HG03045 (cell line): Measurements from ENCODE around the gene CCDC85A.
"Not testable (repeated sequence)": the region's sequence is repeated elsewhere in the genome, so short reads cannot be mapped to it uniquely, and the experiment has no call there.

Source experiments
- ATAC-seq: cut with Tn5 transposase; IDR thresholded peaks from one replicate; pipeline ENCODE4 v1.9.1; 2021; ENCODE audit warnings: mild to moderate bottlenecking, moderate library complexity; ENCODE audit not compliant: unreplicated experiment

CCDC85A gene

DNA sequence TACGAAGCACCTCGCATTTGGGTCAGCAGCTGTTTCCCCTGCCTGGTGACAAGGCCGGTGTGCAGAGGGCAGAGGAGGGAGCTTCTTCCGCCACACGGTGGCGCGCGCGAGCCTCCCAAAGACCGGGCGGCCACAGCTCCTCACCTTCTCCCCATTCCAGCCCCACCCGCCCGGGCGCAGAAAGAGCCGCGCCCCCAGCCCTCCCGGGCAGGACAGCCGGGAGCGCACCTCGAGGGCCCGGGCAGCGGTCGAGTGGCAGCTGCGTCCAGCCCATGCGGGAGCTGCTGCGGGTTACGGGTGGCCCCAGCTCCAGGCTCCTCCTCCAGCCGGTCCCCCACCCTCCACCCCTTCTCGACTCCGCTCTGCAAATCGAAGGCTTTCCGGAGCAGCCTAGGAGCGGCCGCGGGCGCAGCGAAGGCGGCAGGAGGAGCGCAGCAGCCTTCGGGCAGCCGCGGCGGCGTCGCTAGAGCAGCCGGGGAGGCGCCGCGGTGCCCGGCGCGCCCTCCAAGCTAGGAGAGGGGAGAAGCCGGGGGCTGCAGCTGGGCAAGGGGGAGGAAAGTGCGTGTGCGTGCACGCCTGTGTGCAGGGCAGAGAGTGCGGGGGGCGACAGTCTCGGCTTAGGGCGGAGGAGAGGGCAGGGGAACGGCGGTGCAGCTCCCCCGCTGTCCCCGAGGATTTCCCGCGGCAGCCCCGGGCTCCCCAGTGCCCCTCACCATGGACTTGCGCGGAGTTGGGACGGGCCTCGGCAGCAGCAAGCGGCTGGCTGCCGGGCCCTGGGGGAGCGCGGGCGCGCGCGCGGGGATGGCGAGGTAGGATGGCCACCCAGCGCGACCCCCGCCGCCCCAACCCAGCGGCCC is at the start of gene CCDC85A:
Gene CCDC85A, plus strand, starts transcription at position 348 of the 857 bp plus-strand sequence. CDS start 635 bp downstream, outside the sequence.
- ATAC-seq: peak; percentile 94

DNA sequence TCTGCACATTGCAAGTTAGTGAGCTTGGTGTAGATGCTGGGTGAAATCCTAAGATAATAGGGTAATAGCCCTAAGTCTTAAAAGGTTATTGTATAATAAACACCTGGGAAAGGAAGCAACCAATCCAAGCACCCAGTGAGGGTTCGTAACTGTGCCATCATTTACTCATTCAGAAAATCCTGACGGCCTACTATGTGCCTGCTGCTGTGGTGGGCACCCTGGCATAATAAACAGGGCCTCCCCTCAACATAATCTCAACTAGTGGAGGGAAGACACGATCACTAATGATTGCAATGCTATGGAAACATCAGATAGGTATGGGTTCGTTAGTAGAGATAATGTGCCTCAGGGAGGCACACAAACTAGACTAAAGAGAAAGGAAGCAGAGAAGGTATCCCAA is 48.9 kb upstream of the CCDC85A start:
- ATAC-seq: no peak

DNA sequence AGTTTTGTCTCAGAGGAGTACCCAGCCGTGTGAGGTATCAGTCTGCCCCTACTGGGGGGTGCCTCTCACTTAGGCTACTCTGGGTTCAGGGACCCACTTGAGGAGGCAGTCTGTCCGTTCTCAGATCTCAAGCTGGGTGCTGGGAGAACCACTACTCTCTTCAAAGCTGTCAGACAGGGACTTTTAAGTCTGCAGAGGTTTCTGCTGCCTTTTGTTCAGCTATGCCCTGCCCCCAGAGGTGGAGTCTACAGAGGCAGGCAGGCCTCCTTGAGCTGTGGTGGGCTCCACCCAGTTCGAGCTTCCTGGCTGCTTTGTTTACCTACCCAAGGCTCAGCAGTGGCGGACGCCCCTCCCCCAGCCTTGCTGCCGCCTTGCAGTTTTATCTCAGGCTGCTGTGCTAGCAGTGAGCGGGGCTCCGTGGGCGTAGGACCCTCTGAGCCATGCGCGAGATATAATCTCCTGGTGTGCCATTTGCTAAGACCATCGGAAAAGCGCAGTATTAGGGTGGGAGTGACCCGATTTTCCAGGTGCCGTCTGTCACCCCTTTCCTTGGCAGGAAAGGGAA is 41.2 kb upstream of the CCDC85A start:
- not testable (repeated sequence) for ATAC-seq

DNA sequence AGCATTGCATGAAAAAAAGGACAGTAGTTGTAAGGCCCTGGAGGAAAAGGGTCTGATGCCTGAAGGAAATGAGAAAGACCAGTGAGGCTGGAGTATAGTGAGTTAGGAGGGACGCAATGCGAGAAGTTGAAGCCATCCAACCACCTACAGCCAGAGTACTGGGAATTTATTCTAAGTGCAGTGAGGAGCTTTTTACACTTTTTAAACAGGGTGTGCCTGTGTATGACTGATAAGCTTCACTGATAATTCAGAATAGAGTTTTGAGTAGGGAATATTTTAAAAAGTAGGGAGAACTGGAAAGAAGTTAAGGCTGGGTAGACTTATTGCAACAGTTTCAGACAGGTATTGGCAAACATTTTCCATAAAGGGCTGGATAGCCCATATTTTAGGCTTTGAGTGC is 35.9 kb upstream of the CCDC85A start:
- ATAC-seq: no peak

DNA sequence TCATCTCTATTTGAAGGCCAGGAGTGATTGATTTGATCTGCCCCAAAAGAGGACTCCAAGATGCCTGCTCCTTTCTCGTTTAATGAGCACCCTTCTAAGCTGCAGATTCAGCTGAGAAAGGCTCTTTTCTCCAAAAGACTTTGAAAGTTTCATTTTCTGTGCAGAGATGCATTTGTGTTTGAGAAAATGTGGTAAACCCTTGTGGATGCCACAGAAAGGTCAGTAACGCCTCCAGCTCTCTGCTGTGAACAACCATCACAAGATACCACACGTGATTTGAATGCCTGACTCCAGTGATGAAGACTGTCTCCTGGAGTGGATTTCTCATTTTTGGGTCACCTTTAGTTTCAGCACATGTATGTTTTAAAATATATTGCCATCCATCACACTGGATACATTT is 35.0 kb upstream of the CCDC85A start:
- no peak for ATAC-seq

DNA sequence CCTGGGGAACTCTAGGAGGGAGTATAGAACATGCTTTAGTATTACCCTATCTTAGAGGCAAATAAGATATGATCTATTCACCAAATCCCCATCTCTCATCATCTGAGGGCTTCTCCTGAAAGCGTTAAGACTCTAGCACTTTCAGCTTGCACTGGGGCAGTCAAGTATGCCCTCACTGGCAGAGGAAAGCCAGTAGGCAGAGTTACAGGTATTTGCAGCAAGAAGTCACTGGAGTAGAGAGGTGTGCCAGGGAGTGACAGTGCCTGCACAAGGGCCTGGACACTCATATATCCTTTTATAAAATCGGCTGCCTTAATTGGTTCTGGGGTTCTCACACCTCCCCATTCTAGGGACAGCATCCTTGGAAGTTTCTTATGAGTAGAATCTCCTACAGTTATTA is 31.9 kb upstream of the CCDC85A start:
- ATAC-seq: no peak

DNA sequence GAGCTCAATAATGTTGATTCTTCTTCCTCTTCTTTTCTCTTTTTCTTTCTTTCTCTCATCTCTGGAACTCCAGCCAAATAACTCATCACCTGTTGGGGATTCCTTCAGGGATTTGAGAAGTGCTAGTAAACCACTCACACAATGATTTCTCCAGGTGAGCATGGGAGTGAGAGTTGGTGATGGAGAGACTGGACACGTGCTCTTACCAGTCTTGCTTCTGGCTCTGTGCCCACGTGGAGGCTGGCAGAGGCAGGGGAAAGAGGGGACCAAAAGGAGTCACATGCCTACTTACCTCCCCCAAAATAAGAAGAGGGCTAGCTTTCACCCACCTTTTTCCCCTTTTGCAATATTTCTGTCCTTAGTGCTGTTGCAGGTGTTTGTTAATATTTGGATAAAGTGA is 28.6 kb upstream of the CCDC85A start:
- no peak for ATAC-seq

DNA sequence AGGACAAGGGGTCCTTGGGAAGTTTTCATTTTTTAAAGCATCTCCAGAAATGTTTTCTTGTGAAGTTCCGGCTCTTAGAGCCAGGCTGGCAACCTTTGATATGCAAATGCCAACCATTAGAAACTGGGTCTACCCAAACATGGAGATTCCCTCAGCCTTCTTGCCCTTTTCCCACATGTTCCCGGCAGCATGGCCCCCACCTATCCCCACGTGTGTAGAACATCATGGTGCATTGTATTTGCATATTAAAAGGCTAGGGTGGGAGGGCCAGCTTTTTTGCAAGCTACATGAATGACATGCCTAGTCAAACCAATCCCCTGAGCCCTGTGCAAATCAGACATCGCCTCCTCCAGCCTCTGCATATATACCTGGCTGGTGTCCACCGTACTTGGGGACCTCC is 23.9 kb upstream of the CCDC85A start:
- not testable (repeated sequence) for ATAC-seq

DNA sequence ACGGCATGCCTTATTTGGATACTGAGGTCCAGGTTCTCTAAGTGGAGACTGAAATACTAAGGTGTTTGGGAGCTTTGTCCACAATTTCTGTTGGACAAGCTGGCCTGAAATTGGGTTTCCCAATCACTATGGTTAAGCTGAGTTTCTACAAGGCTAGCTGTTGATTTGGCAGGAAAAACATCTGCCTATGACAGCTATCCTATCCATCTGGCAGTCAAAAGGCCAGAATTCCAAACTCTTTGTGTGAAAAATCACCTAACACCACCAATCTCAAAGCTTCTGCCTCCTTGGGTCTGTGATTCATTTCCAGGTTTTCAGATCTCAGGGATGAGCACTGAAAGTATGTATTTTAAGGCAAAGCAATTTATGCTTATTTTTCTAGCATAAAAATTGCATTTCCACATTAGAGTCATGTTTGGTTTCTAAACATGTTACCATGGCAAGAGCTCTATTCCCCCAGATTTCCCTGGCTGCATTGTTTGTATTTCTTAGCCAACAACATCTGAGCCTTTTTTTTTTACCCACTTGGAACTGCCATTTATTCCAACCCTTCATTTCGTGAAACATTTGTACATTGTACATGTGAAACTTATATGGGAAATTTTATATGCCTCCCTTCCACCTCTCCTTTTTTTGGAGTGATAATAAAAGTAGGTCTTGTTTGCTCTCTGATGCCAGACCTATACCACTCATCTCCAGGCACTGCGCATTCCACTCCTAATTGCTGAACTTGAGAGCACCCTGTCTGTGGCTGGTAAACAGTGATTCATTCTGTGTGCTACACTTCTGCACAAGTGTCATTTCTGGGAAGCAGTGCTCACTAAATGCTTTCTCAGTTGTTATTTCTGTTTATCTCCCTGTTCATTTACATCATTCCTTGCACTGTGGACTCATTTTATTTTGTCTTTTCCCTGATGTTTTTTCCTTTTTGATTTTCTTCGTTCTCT is 15.9 kb upstream of the CCDC85A start:
- ATAC-seq: no peak

DNA sequence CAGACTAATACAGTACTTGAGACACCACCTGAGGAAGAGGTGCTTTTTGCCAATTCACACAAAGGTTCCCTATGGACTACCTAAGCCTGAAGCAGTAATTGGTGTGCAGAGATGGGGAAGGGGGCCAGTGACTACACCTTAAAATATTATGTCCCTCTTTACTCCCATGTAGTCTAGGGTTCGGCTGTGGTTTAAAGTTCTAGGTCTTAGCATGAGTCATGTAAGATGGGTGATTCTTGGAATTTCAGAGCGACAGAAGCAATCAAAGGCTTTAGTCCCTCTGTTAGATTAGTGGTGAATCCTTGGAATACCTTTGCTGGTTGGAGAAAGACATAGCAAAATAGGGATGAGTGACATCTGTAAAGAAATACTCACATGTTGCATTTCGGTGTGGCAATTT is 14.3 kb upstream of the CCDC85A start:
- no peak for ATAC-seq

DNA sequence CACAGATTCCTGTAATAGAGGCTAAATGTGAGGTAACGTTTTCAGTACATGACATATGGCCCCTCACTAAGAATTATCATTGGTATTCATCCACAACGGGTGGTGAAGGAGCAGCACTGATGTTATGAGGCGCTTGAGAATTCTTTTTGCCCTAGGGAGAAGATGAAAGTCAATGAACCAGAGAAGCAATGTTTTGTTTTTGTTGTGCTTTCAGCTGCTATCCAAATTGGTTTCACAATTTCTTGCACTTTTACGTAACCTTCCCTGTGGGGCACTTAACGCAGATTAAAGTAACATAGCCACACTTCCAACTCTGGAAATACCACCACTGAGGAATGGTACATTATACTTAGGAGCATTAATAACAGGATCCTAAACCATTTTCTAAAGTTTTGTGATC is 13.3 kb upstream of the CCDC85A start:
- no peak for ATAC-seq

DNA sequence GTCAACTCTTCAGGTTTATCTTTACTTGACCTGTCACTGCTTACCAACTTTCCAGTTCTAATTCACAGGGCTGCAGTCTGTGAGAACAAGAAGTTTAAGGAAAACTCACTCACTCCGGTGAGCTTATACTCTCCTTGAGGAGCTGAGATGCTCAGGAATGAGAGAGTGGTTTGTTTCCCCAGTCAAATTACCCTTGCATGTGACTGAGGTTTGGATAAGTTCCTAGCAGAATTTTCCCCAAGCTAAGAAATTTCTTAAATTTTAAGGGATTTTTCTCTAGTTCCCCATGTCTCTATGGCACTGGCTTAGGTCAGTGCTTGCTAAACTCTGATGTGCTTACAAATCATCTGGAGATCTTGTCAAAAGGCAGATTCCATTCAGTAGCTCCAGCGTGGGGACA is 12.8 kb upstream of the CCDC85A start:
- no peak for ATAC-seq

DNA sequence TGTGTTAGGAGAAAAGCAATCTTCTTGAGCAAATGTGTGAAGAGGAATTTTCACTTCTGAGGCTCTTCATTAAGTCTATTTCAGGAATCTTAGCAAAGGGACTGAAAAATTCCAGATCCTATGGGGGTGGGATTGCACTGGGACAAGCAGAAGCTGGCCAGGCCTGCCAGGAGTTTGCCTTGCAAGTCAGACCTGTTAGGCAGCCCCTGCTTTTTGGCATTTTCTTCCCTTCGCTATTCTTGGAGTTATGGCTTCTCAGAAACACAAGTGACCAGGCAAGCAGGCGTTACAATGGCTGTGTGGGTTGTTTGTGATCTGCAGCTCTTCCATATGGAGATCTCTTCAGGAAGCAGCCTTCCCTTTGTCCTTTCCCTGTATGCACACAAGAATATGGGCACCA is 8.0 kb upstream of the CCDC85A start:
- ATAC-seq: no peak

DNA sequence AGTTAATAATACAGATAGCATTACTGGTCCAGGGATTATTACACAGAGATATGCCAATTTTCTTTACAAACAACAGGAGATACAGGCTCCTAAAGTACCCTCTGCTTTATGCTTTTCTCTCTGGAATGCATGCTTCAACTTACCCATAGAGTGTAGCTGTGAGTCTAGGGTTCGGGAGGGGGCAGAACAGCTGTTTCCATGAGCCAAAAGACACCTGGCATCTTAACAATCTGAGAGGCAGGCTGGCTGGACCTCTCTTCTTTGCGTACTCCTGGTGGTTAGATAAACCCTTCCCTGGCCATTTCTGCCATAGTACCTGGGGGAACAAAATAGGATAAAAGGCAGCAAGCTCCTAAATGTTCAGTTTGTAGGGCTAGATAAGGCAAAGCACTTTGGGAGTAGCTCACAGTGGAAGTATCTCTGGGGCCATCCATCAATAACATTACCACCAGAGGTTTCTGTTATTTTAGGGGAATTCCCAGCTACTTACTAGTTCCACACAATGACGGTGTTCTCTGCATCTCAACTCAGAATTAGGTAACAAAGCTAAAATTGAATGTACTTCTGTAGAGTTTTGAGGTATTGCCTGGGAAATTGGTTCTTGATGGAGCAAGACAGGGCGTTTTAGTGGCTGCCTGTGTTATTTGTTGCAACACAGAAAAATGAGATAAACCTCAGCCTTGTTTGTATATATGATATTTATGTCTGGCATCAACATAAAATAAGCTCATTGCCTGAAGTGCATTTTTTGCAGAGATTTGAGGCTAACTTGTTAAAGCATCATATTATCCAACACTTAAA is 6.2 kb upstream of the CCDC85A start:
- peak; percentile 81 for ATAC-seq

DNA sequence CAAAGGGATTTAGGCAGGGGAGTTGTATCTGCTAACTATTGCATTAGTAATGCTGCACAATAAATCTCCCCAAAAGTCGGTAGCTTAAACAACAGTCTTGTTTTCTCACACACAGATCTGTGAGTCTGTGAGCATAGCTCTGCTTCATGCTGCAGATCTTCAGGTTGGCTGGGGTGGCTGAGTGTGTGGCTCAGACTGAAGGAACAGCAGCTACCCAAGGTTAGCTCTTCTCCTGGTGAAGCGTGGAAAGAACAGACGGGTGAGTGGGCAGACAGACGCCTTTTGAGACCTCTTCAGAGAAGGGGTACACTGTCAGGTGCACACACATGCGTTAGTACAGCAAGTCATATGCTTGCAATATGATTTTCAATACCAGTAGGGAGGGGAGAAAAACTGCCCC is 3.9 kb upstream of the CCDC85A start:
- no peak for ATAC-seq

DNA sequence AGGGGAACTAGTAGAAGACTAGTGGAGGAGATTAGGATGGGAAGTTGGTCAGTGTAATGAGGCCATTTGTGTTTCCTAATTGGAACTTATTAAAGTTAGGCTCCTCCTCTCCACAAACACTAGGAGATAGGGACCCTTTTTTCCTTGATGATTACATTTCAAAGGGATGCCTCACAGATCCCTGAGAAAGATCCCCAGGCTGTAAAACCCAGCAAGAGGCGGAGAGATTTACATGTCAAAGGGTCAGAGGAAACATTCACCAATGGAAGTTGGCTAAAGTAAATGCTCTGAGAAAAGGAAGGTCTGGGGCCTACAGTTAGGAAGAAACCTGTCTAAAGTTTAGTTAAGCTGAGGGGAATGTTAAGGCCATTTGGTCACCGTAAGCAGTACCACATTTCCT is 1.4 kb upstream of the CCDC85A start:
- no peak for ATAC-seq

DNA sequence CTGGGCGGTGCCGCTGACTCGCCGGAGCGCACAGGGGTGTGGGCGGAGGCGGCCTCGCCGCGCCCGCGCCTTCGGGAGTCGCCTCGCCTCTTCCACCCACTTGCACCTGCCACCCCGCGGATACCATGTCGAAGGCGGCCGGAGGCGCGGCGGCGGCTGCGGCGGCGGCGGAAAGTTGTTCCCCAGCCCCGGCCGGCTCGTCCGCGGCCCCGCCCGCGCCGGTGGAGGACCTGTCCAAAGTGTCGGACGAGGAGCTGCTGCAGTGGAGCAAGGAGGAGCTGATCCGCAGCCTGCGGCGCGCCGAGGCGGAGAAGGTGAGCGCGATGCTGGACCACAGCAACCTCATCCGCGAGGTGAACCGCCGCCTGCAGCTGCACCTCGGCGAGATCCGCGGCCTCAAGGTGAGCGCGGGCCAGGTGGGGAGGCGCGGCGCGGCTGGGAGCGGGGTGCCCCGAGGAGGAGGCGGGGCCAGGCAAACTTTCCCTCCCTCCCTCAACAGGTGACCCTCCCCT is 766 bp downstream of the CCDC85A start:
- ATAC-seq: peak; percentile 11

DNA sequence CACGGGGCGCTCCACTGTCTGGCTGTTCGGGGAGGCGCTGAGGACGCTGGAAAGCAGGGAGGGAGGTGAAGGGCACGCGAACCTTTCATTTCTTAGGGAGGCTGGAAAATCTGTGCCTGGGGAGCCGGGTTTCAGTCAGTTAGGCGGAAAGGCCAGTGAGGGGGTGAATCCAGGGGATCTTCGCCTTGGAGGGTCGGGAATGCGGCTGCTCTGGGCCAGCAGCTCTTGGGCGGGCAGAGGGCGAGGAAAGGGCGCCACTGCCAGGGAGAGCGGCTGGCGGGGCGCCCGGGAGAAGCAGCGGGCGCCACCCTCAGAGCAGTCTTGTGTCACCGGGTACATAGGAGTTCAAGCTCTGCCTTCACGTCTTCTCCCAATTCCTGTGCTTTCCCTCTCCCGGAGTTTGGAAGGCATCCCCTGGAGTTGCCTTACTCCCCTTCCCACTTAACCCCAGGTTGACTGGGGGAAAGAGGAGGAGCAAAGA is 1.4 kb downstream of the CCDC85A start:
- ATAC-seq: no peak

DNA sequence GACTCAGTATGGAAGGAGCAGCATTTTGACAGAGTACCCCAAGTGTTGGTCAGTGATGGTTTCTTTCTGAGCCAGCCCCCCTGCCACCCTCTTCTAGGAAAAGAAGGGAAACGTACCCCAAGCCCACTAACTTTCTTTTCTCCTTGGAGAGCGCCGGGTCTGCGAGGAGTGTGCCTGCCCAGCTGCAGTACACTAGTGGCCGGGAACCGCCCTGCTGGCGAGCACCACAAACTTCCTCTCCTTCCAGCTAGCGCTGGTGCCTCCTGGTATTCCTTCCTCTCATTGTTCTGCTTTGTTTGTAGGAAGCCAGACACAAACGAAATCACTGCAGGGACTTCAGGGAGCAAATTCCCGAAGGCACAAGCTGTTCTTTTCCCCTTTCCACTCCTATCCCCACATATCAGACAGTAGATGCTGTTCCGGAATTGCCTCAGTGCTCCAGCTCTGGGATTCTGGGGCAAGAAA is 1.8 kb downstream of the CCDC85A start:
- no peak for ATAC-seq

DNA sequence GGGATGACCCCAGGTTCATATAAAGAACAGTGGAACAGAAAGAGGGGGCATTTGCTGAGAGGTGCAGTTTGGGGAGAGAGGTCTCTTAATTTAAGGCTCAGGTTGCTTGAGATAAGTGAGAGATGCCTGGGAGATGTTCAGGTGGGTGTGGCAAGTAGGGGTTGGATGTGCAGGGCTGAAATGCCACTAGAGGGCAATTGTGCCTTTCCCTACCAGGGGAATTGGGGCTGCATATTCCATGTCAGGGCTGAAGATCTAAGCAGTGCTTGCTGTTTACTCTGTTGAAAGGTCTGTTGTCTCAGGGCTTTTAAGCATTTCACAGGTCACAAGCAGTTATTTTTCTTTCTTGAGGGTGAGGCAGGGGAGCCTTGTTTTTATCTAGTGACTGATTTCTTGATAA is 7.8 kb downstream of the CCDC85A start:
- ATAC-seq: no peak
